Panc1 (cell line): ENCODE data around the gene THG1L.

Source experiments
- CTCF ChIP-seq: fragments of 450-650 bp; IDR thresholded peaks from 2 replicates; pipeline ENCODE4 v1.5.1; 2017; ENCODE audit warnings: mild to moderate bottlenecking
- POLR2AphosphoS5 ChIP-seq: IDR thresholded peaks from 2 replicates; pipeline ENCODE4 v1.6.1; 2012; ENCODE audit warnings: mild to moderate bottlenecking, low read depth, low read length, moderate library complexity
- REST ChIP-seq, 2 experiments: IDR thresholded peaks; 2 replicates each; pipeline ENCODE4 v1.6.1; 2011 to 2012; ENCODE audit warnings: low read depth in 2 of 2, control low read depth in 1 of 2, low read length in 1 of 2, mild to moderate bottlenecking in 1 of 2, moderate library complexity in 1 of 2; ENCODE audit not compliant: insufficient read depth in 1 of 2
- SIN3A ChIP-seq: IDR thresholded peaks from 2 replicates; pipeline ENCODE4 v1.6.1; 2012; ENCODE audit warnings: low read depth, mild to moderate bottlenecking, low read length, moderate library complexity, borderline replicate concordance; ENCODE audit not compliant: insufficient read depth
- TCF7L2 ChIP-seq: IDR thresholded peaks from 2 replicates; pipeline ENCODE4 v1.6.1; 2011; ENCODE audit warnings: mild to moderate bottlenecking, low read depth, low read length, inconsistent platforms

GRCh38 chr5:157739388-157740228 lies 8.4 kb downstream of the THG1L start:
- TF ChIP-seq CTCF (no peak), POLR2AphosphoS5 (no peak), SIN3A (no peak), REST (IDR thresholded peaks at IDR 0.05; ENCODE audit: insufficient read depth in 1 of 2, low read depth in 2 of 2, low read length in 1 of 2) (no peak), TCF7L2 (no peak)
